ENCODE measurements around the gene TLCD3B.

TLCD3B gene

GRCh38 chr16:29984137-29984763, 46.8 kb downstream of the TLCD3B start:
- H3K4me3 ChIP-seq (replicated peaks; ENCODE audit: low read depth, low read length), result no peak overlapping the region
- no peak for TF ChIP-seq CTCF (IDR thresholded peaks at IDR 0.05; ENCODE audit: low read depth, low read length, missing control alignments)
- no peak for DNase-seq (ENCODE audit: extremely low read depth, low read depth)

GRCh38 chr16:29983420-29984136, 47.5 kb downstream of the TLCD3B start:
- no peak overlapping the region for H3K4me3 ChIP-seq (replicated peaks; ENCODE audit: low read depth, low read length)
- TF ChIP-seq CTCF (IDR thresholded peaks at IDR 0.05; ENCODE audit: low read depth, low read length, missing control alignments), result no peak
- DNase-seq (ENCODE audit: extremely low read depth, low read depth), result no peak

- no peak overlapping the region for H3K4me3 ChIP-seq (replicated peaks; ENCODE audit: low read depth, low read length)
- no peak for DNase-seq (ENCODE audit: extremely low read depth, low read depth)
- TF ChIP-seq CTCF (IDR thresholded peaks at IDR 0.05; ENCODE audit: low read depth, low read length, missing control alignments), result no peak
These were observed 48.3 kb downstream of the TLCD3B start for GRCh38 chr16:29982560-29983419.

GRCh38 chr16:29978564-29979270, 52.4 kb downstream of the TLCD3B start:
- no peak for DNase-seq (ENCODE audit: extremely low read depth, low read depth)
- no peak overlapping the region for H3K4me3 ChIP-seq (replicated peaks; ENCODE audit: low read depth, low read length)
- no peak for TF ChIP-seq CTCF (IDR thresholded peaks at IDR 0.05; ENCODE audit: low read depth, low read length, missing control alignments)

- no peak for DNase-seq (ENCODE audit: extremely low read depth, low read depth)
- no peak for TF ChIP-seq CTCF (IDR thresholded peaks at IDR 0.05; ENCODE audit: low read depth, low read length, missing control alignments)
- H3K4me3 ChIP-seq (replicated peaks; ENCODE audit: low read depth, low read length), result no peak overlapping the region
These were observed 53.0 kb downstream of the TLCD3B start for GRCh38 chr16:29978081-29978480.

GRCh38 chr16:29977063-29977825, 53.8 kb downstream of the TLCD3B start:
- DNase-seq (ENCODE audit: extremely low read depth, low read depth), result no peak
- peak overlapping the region; percentile 95; the same call in 1 of the 2 replicates for H3K4me3 ChIP-seq (replicated peaks; ENCODE audit: low read depth, low read length)
- no peak for TF ChIP-seq CTCF (IDR thresholded peaks at IDR 0.05; ENCODE audit: low read depth, low read length, missing control alignments)

All from HFF-Myc (cell line).